GM19025 (cell line): Measurements from ENCODE around the gene PTPN22.

Source experiments
- ATAC-seq: cut with Tn5 transposase; IDR thresholded peaks from one replicate; pipeline ENCODE4 v1.9.1; 2021; ENCODE audit warnings: mild to moderate bottlenecking, low read depth, moderate library complexity; ENCODE audit not compliant: unreplicated experiment

Gene PTPN22

GRCh38 chr1:113871597-113872113 lies at the start of gene PTPN22:
Gene PTPN22, minus strand, starts transcription at chr1:113871712.
- peak; percentile 89 for ATAC-seq

- ATAC-seq: no peak
Measured at GRCh38 chr1:113918243-113918642, 46.7 kb upstream of the PTPN22 start.

GRCh38 chr1:113917400-113918082 lies 46.0 kb upstream of the PTPN22 start:
- ATAC-seq: no peak

GRCh38 chr1:113916974-113917373 lies 45.5 kb upstream of the PTPN22 start:
- no peak for ATAC-seq

- ATAC-seq: no peak
Measured at GRCh38 chr1:113913887-113914664, 42.6 kb upstream of the PTPN22 start.

GRCh38 chr1:113913312-113913668 lies 41.8 kb upstream of the PTPN22 start:
- no peak for ATAC-seq

- ATAC-seq: no peak
Measured at GRCh38 chr1:113912594-113913311, 41.2 kb upstream of the PTPN22 start.

- ATAC-seq: no peak
Measured at GRCh38 chr1:113905435-113905861, 33.9 kb upstream of the PTPN22 start.

GRCh38 chr1:113904674-113905434 lies 33.3 kb upstream of the PTPN22 start, which contains the start of the genes AP4B1 and DCLRE1B:
Gene AP4B1, minus strand, starts transcription at chr1:113904799. Its CDS starts 82 bp downstream, at chr1:113904717.
Gene DCLRE1B, plus strand, starts transcription at chr1:113905326. Its CDS starts 261 bp downstream, at chr1:113905587.
- peak; percentile 90 for ATAC-seq

GRCh38 chr1:113904293-113904673 lies 32.8 kb upstream of the PTPN22 start:
- ATAC-seq: peak; percentile 24

GRCh38 chr1:113903501-113904292 lies 32.2 kb upstream of the PTPN22 start:
- no peak for ATAC-seq

- ATAC-seq: no peak
Measured at GRCh38 chr1:113901191-113901590, 29.7 kb upstream of the PTPN22 start.

- no peak for ATAC-seq
Measured at GRCh38 chr1:113899111-113899510, 27.6 kb upstream of the PTPN22 start.

GRCh38 chr1:113898241-113898814 lies 26.8 kb upstream of the PTPN22 start:
- ATAC-seq: no peak

GRCh38 chr1:113895961-113896360 lies 24.4 kb upstream of the PTPN22 start:
- ATAC-seq: no peak

- ATAC-seq: no peak
Measured at GRCh38 chr1:113895098-113895497, 23.6 kb upstream of the PTPN22 start.

- no peak for ATAC-seq
Measured at GRCh38 chr1:113893267-113893666, 21.8 kb upstream of the PTPN22 start.

- no peak for ATAC-seq
Measured at GRCh38 chr1:113891631-113892220, 20.2 kb upstream of the PTPN22 start.

- no peak for ATAC-seq
Measured at GRCh38 chr1:113890816-113891215, 19.3 kb upstream of the PTPN22 start.
